Activated T-cell treated with anti-CD3 and anti-CD28 coated beads, Interleukin-2, amount 50 U/mL, for 24 hours (primary cell): ENCODE data around the gene KCNK7.
A peak's percentile ranks its signal among the peaks of the same experiment; 100 is the strongest.

ENCODE experiments used
- DNase-seq: peaks from one replicate; pipeline ENCODE4 v3.0.0-alpha.2; 2020
- H3K27ac Mint-ChIP-seq: 2 replicates; pipeline ENCODE4 v1.8.0; 2020; ENCODE audit warnings: mild to moderate bottlenecking, mixed read lengths
- H3K27me3 Mint-ChIP-seq: 2 replicates; pipeline ENCODE4 v1.8.0; 2020; ENCODE audit warnings: mixed read lengths
- H3K36me3 Mint-ChIP-seq: 2 replicates; pipeline ENCODE4 v1.8.0; 2020; ENCODE audit warnings: low read depth, mixed read lengths
- H3K4me1 Mint-ChIP-seq: 2 replicates; pipeline ENCODE4 v1.8.0; 2020; ENCODE audit warnings: low read depth, mixed read lengths
- H3K4me3 Mint-ChIP-seq: 2 replicates; pipeline ENCODE4 v1.8.0; 2020; ENCODE audit warnings: mild to moderate bottlenecking, moderate library complexity, mixed read lengths
- H3K9me3 Mint-ChIP-seq: 2 replicates; pipeline ENCODE4 v1.8.0; 2020; ENCODE audit warnings: mixed read lengths

KCNK7 gene

GRCh38 chr11:65619281-65619928 is 23.8 kb upstream of the KCNK7 start:
- H3K4me1 Mint-ChIP-seq: peaks cover 25% of the 10 kb centered on the region
- no peaks in the 10 kb centered on the region for H3K27me3 Mint-ChIP-seq
- peak overlapping the region; percentile 52 for H3K27ac Mint-ChIP-seq
- DNase-seq: no peak
- no peak overlapping the region for H3K4me3 Mint-ChIP-seq
- H3K9me3 Mint-ChIP-seq: no peaks in the 10 kb centered on the region
- peaks cover 87% of the 10 kb centered on the region for H3K36me3 Mint-ChIP-seq

GRCh38 chr11:65618763-65619162 is 23.2 kb upstream of the KCNK7 start:
- no peak for DNase-seq
- H3K27me3 Mint-ChIP-seq: no peaks in the 10 kb centered on the region
- H3K9me3 Mint-ChIP-seq: no peaks in the 10 kb centered on the region
- peak overlapping the region; percentile 52 for H3K27ac Mint-ChIP-seq
- H3K36me3 Mint-ChIP-seq: peaks cover 87% of the 10 kb centered on the region
- H3K4me1 Mint-ChIP-seq: peaks cover 25% of the 10 kb centered on the region
- no peak overlapping the region for H3K4me3 Mint-ChIP-seq

GRCh38 chr11:65617990-65618751 is 22.6 kb upstream of the KCNK7 start:
- peak overlapping the region; percentile 94 for H3K4me3 Mint-ChIP-seq
- no peaks in the 10 kb centered on the region for H3K9me3 Mint-ChIP-seq
- peak overlapping the region; percentile 95 for H3K27ac Mint-ChIP-seq
- peaks cover 83% of the 10 kb centered on the region for H3K36me3 Mint-ChIP-seq
- H3K27me3 Mint-ChIP-seq: no peaks in the 10 kb centered on the region
- no peak for DNase-seq
- H3K4me1 Mint-ChIP-seq: peaks cover 27% of the 10 kb centered on the region

GRCh38 chr11:65617136-65617850 is 21.7 kb upstream of the KCNK7 start:
- Mint-ChIP-seq H3K4me3 (peak overlapping the region; percentile 94), H3K27me3 (no peaks in the 10 kb centered on the region), H3K9me3 (no peaks in the 10 kb centered on the region), H3K4me1 (peaks cover 36% of the 10 kb centered on the region), H3K27ac (peak overlapping the region; percentile 95), H3K36me3 (peaks cover 83% of the 10 kb centered on the region)
- DNase-seq: no peak

- Mint-ChIP-seq H3K4me1 (peaks cover 42% of the 10 kb centered on the region), H3K27ac (peak overlapping the region; percentile 95), H3K4me3 (peak overlapping the region; percentile 94), H3K9me3 (no peaks in the 10 kb centered on the region), H3K36me3 (peaks cover 82% of the 10 kb centered on the region), H3K27me3 (no peaks in the 10 kb centered on the region)
- no peak for DNase-seq
These were observed 21.0 kb upstream of the KCNK7 start for GRCh38 chr11:65616575-65617001.

GRCh38 chr11:65615950-65616574 is 20.5 kb upstream of the KCNK7 start:
- DNase-seq: no peak
- Mint-ChIP-seq H3K4me1 (peaks cover 46% of the 10 kb centered on the region), H3K27ac (peak overlapping the region; percentile 98), H3K9me3 (no peaks in the 10 kb centered on the region), H3K27me3 (no peaks in the 10 kb centered on the region), H3K4me3 (peak overlapping the region; percentile 96), H3K36me3 (peaks cover 79% of the 10 kb centered on the region)

GRCh38 chr11:65615229-65615949 is 19.8 kb upstream of the KCNK7 start, which contains the start of gene PCNX3:
PCNX3 (plus strand) TSS chr11:65615776; CDS start chr11:65616312, 536 bp downstream.
- Mint-ChIP-seq H3K36me3 (peaks cover 79% of the 10 kb centered on the region), H3K4me3 (peak within 1 kb of the TSS; percentile 96), H3K27ac (peak within 1 kb of the TSS; percentile 98), H3K4me1 (peaks cover 51% of the 10 kb centered on the region), H3K27me3 (no peaks in the 10 kb centered on the region), H3K9me3 (no peaks in the 10 kb centered on the region)
- peak; percentile 99 for DNase-seq

GRCh38 chr11:65613091-65613928 is 17.7 kb upstream of the KCNK7 start:
- H3K27ac Mint-ChIP-seq: peak overlapping the region; percentile 91
- peaks cover 60% of the 10 kb centered on the region for H3K4me1 Mint-ChIP-seq
- peak overlapping the region; percentile 96 for H3K4me3 Mint-ChIP-seq
- no peak for DNase-seq
- H3K27me3 Mint-ChIP-seq: no peaks in the 10 kb centered on the region
- H3K9me3 Mint-ChIP-seq: no peaks in the 10 kb centered on the region
- H3K36me3 Mint-ChIP-seq: peaks cover 80% of the 10 kb centered on the region

- DNase-seq: no peak
- Mint-ChIP-seq H3K4me3 (peak overlapping the region; percentile 96), H3K27me3 (no peaks in the 10 kb centered on the region), H3K27ac (peak overlapping the region; percentile 91), H3K4me1 (peaks cover 58% of the 10 kb centered on the region), H3K9me3 (no peaks in the 10 kb centered on the region), H3K36me3 (peaks cover 80% of the 10 kb centered on the region)
These were observed 17.1 kb upstream of the KCNK7 start for GRCh38 chr11:65612691-65613090.

- H3K9me3 Mint-ChIP-seq: no peaks in the 10 kb centered on the region
- H3K36me3 Mint-ChIP-seq: peaks cover 76% of the 10 kb centered on the region
- H3K27ac Mint-ChIP-seq: peak overlapping the region; percentile 91
- peak overlapping the region; percentile 96 for H3K4me3 Mint-ChIP-seq
- H3K4me1 Mint-ChIP-seq: peaks cover 53% of the 10 kb centered on the region
- DNase-seq: no peak
- no peaks in the 10 kb centered on the region for H3K27me3 Mint-ChIP-seq
These were observed 16.4 kb upstream of the KCNK7 start for GRCh38 chr11:65611758-65612603.

- peaks cover 47% of the 10 kb centered on the region for H3K4me1 Mint-ChIP-seq
These were observed 15.6 kb upstream of the KCNK7 start for GRCh38 chr11:65611028-65611757.

GRCh38 chr11:65610404-65610803 is 14.8 kb upstream of the KCNK7 start:
- H3K4me1 Mint-ChIP-seq: peaks cover 47% of the 10 kb centered on the region
- DNase-seq: no peak
- peak overlapping the region; percentile 91 for H3K27ac Mint-ChIP-seq
- peak overlapping the region; percentile 96 for H3K4me3 Mint-ChIP-seq
- no peaks in the 10 kb centered on the region for H3K27me3 Mint-ChIP-seq
- peaks cover 81% of the 10 kb centered on the region for H3K36me3 Mint-ChIP-seq
- H3K9me3 Mint-ChIP-seq: no peaks in the 10 kb centered on the region

More at GRCh38 chr11:65611028-65611757, 15.6 kb upstream of the KCNK7 start:
- Mint-ChIP-seq H3K9me3 (no peaks in the 10 kb centered on the region), H3K27me3 (no peaks in the 10 kb centered on the region), H3K4me3 (peak overlapping the region; percentile 96), H3K36me3 (peaks cover 76% of the 10 kb centered on the region), H3K27ac (peak overlapping the region; percentile 91)
- DNase-seq: no peak
